H9 (cell line): ENCODE data around the gene TPPP2. TPM values are rescaled to one million over a fixed set of nuclear protein-coding genes. Genes with fewer than 3 reads are reported as not detected.
"Not testable (repeated sequence)": the region's sequence is repeated elsewhere in the genome, so short reads cannot be mapped to it uniquely, and the experiment has no call there.

Experiments
- DNase-seq: peaks from one replicate; pipeline ENCODE4 v3.0.0-alpha.2; 2017
- H2AFZ ChIP-seq: one replicate; pipeline ENCODE4 v1.6.1; 2013; ENCODE audit warnings: mild to moderate bottlenecking, low read length, control low read depth, moderate library complexity
- H2AK5ac ChIP-seq: 2 replicates; pipeline ENCODE4 v1.6.1; 2013; ENCODE audit warnings: low read length, control low read depth, mixed read lengths; ENCODE audit not compliant: insufficient read length
- H2BK120ac ChIP-seq: one replicate; pipeline ENCODE4 v1.6.1; 2013; ENCODE audit warnings: low read depth, mild to moderate bottlenecking, low read length, control low read depth, inconsistent platforms; ENCODE audit not compliant: poor library complexity, severe bottlenecking
- H2BK12ac ChIP-seq: 2 replicates; pipeline ENCODE4 v1.6.1; 2013; ENCODE audit warnings: low read length, control low read depth, mixed read lengths, low read depth; ENCODE audit not compliant: insufficient read length
- H2BK15ac ChIP-seq: 2 replicates; pipeline ENCODE4 v1.6.1; 2013; ENCODE audit warnings: low read depth, low read length, control low read depth
- H2BK20ac ChIP-seq: one replicate; pipeline ENCODE4 v1.6.1; 2013; ENCODE audit warnings: low read depth, mild to moderate bottlenecking, low read length, control low read depth, inconsistent platforms; ENCODE audit not compliant: poor library complexity, severe bottlenecking
- H2BK5ac ChIP-seq: 2 replicates; pipeline ENCODE4 v1.6.1; 2013; ENCODE audit warnings: low read length, control low read depth, mixed read lengths; ENCODE audit not compliant: insufficient read length
- H3K14ac ChIP-seq: 2 replicates; pipeline ENCODE4 v1.6.1; 2013; ENCODE audit warnings: low read length, control low read depth; ENCODE audit not compliant: insufficient read depth
- H3K18ac ChIP-seq: 2 replicates; pipeline ENCODE4 v1.6.1; 2013; ENCODE audit warnings: low read depth, mild to moderate bottlenecking, mixed read lengths, low read length, control low read depth; ENCODE audit not compliant: insufficient read length
- H3K23ac ChIP-seq: 2 replicates; pipeline ENCODE4 v1.6.1; 2013; ENCODE audit warnings: low read length, control low read depth, mixed read lengths, low read depth; ENCODE audit not compliant: insufficient read length
- H3K23me2 ChIP-seq: 2 replicates; pipeline ENCODE4 v1.6.1; 2013; ENCODE audit warnings: low read depth, mild to moderate bottlenecking, mixed read lengths, low read length, control low read depth; ENCODE audit not compliant: insufficient read length, poor library complexity, severe bottlenecking
- H3K27ac ChIP-seq: 2 replicates; pipeline ENCODE4 v1.5.1; 2013; ENCODE audit warnings: low read length, control low read depth, mixed read lengths, low read depth; ENCODE audit not compliant: insufficient read length
- H3K27me3 ChIP-seq: 2 replicates; pipeline ENCODE4 v1.6.1; 2013; ENCODE audit warnings: low read length, control low read depth, inconsistent platforms; ENCODE audit not compliant: insufficient read depth
- H3K4ac ChIP-seq: 2 replicates; pipeline ENCODE4 v1.6.1; 2013; ENCODE audit warnings: low read depth, mild to moderate bottlenecking, control low read depth, inconsistent platforms, low read length, moderate library complexity
- H3K4me1 ChIP-seq: 2 replicates; pipeline ENCODE4 v1.6.1; 2013; ENCODE audit warnings: low read length, control low read depth, inconsistent platforms; ENCODE audit not compliant: insufficient read depth
- H3K4me2 ChIP-seq: 2 replicates; pipeline ENCODE4 v1.6.1; 2013; ENCODE audit warnings: low read length, control low read depth, mixed read lengths; ENCODE audit not compliant: insufficient read length, insufficient read depth
- H3K56ac ChIP-seq: 2 replicates; pipeline ENCODE4 v1.6.1; 2013; ENCODE audit warnings: low read depth, mild to moderate bottlenecking, mixed read lengths, low read length, control low read depth; ENCODE audit not compliant: insufficient read length
- H3K79me1 ChIP-seq: 2 replicates; pipeline ENCODE4 v1.6.1; 2013; ENCODE audit warnings: low read depth, mild to moderate bottlenecking, moderate library complexity, low read length, control low read depth, inconsistent platforms; ENCODE audit not compliant: insufficient read depth, poor library complexity, severe bottlenecking
- H3K79me2 ChIP-seq: 2 replicates; pipeline ENCODE4 v1.6.1; 2013; ENCODE audit warnings: low read length, control low read depth, inconsistent platforms; ENCODE audit not compliant: insufficient read depth
- H3K9ac ChIP-seq: 2 replicates; pipeline ENCODE4 v1.6.1; 2013; ENCODE audit warnings: low read length, control low read depth, mixed read lengths; ENCODE audit not compliant: insufficient read length; ENCODE audit errors: extremely low read depth
- H3K9me3 ChIP-seq: one replicate; pipeline ENCODE4 v1.6.1; 2013; ENCODE audit warnings: low read depth, low read length, inconsistent platforms; ENCODE audit not compliant: control insufficient read depth
- H3T11ph ChIP-seq: one replicate; pipeline ENCODE4 v1.6.1; 2013; ENCODE audit warnings: mild to moderate bottlenecking, low read length, control low read depth, inconsistent platforms
- H4K20me1 ChIP-seq: one replicate; pipeline ENCODE4 v1.6.1; 2013; ENCODE audit not compliant: control insufficient read depth, insufficient read length, insufficient read depth
- H4K5ac ChIP-seq: 2 replicates; pipeline ENCODE4 v1.6.1; 2013; ENCODE audit warnings: low read depth, mild to moderate bottlenecking, mixed read lengths, low read length, control low read depth; ENCODE audit not compliant: insufficient read length
- H4K8ac ChIP-seq: replicated peaks from 2 replicates; pipeline ENCODE4 v1.6.1; 2013; ENCODE audit warnings: low read length, control low read depth, mixed read lengths, low read depth; ENCODE audit not compliant: insufficient read length
- H4K91ac ChIP-seq: 2 replicates; pipeline ENCODE4 v1.6.1; 2013; ENCODE audit warnings: low read depth, mild to moderate bottlenecking, moderate library complexity, mixed read lengths, low read length, control low read depth; ENCODE audit not compliant: insufficient read length
- H3K27ac Mint-ChIP-seq, 3 experiments: 2 replicates in 2 of 3; 3 replicates in 1 of 3; pipeline ENCODE4 v1.8.0; 2020 to 2021; ENCODE audit warnings: mixed read lengths in 3 of 3, mild to moderate bottlenecking in 1 of 3, moderate library complexity in 1 of 3
- H3K27me3 Mint-ChIP-seq: 2 replicates; pipeline ENCODE4 v1.8.0; 2021; ENCODE audit warnings: low read depth, mild to moderate bottlenecking, moderate library complexity, mixed read lengths
- H3K36me3 Mint-ChIP-seq, 3 experiments: 2 replicates in 2 of 3; 3 replicates in 1 of 3; pipeline ENCODE4 v1.8.0; 2020 to 2021; ENCODE audit warnings: low read depth in 3 of 3, mixed read lengths in 3 of 3; ENCODE audit not compliant: insufficient read depth in 1 of 3
- H3K4me1 Mint-ChIP-seq, 2 experiments: 2 replicates each; pipeline ENCODE4 v1.8.0; 2020; ENCODE audit warnings: mixed read lengths in 2 of 2
- H3K4me3 Mint-ChIP-seq, 2 experiments: 2 replicates in 1 of 2; 3 replicates in 1 of 2; pipeline ENCODE4 v1.8.0; 2020 to 2021; ENCODE audit warnings: mild to moderate bottlenecking in 2 of 2, mixed read lengths in 2 of 2, moderate library complexity in 1 of 2
- H3K9me3 Mint-ChIP-seq, 2 experiments: 2 replicates in 1 of 2; 3 replicates in 1 of 2; pipeline ENCODE4 v1.8.0; 2020; ENCODE audit warnings: mild to moderate bottlenecking in 2 of 2, mixed read lengths in 2 of 2, moderate library complexity in 1 of 2
- WGBS: extraction: QIAGEN DNeasy Blood & Tissue Kit; methylation state at CpG from one replicate; pipeline ENCODE4 v1.1.7; 2013; ENCODE audit warnings: missing lambda C conversion rate, low lambda C conversion rate, mixed read lengths; ENCODE audit not compliant: insufficient read length; ENCODE audit errors: extremely low coverage; 5-methylcytosine and 5-hydroxymethylcytosine counted together
- total RNA-seq: library from RNA; stranded (reverse); gene quantifications from 2 replicates; pipeline ENCODE4 v1.2.1, GENCODE V29; 2021
- TF ChIP-seq, protein P1 (sequence below): fragments of 200-600 bp; sonication (generic); conservative IDR thresholded peaks from 3 replicates; pipeline ENCODE4 v1.8.0; 2021; ENCODE audit warnings: antibody characterized with exemption, mild to moderate bottlenecking

Gene TPPP2
- total RNA-seq, 1 experiment from 2014 or later, result not detected

GRCh38 chr14:21040370-21040925 is 10.4 kb downstream of the TPPP2 start:
- Histone ChIP-seq H3K9me3 (no peaks in the 10 kb centered on the region), H3K79me1 (no peaks in the 10 kb centered on the region), H4K91ac (no peak overlapping the region), H2AK5ac (no peak overlapping the region), H3K9ac (no peak overlapping the region), H2BK120ac (no peak overlapping the region), H3K23me2 (no peaks in the 10 kb centered on the region), H2AFZ (no peak overlapping the region), H2BK20ac (no peak overlapping the region), H3K4me2 (no peak overlapping the region), H3K27me3 (no peaks in the 10 kb centered on the region), H3K56ac (no peak overlapping the region), H3T11ph (no peak overlapping the region), H2BK5ac (no peak overlapping the region), H3K4me1 (peaks cover 5% of the 10 kb centered on the region), H3K4ac (no peak overlapping the region), H3K27ac (no peak overlapping the region), H4K8ac (no peak overlapping the region), H3K18ac (no peak overlapping the region), H3K23ac (no peak overlapping the region), H4K20me1 (no peaks in the 10 kb centered on the region), H2BK15ac (no peak overlapping the region), H3K14ac (no peak overlapping the region), H4K5ac (no peak overlapping the region), H3K79me2 (no peaks in the 10 kb centered on the region), H2BK12ac (no peak overlapping the region)
- H3K27me3 Mint-ChIP-seq, result peaks cover 32% of the 10 kb centered on the region
- H3K27ac Mint-ChIP-seq, result no peak overlapping the region
- DNase-seq, result no peak
- WGBS, result no CpG with 5 or more reads among the region's 8 CpGs
- TF ChIP-seq, protein P1, sequence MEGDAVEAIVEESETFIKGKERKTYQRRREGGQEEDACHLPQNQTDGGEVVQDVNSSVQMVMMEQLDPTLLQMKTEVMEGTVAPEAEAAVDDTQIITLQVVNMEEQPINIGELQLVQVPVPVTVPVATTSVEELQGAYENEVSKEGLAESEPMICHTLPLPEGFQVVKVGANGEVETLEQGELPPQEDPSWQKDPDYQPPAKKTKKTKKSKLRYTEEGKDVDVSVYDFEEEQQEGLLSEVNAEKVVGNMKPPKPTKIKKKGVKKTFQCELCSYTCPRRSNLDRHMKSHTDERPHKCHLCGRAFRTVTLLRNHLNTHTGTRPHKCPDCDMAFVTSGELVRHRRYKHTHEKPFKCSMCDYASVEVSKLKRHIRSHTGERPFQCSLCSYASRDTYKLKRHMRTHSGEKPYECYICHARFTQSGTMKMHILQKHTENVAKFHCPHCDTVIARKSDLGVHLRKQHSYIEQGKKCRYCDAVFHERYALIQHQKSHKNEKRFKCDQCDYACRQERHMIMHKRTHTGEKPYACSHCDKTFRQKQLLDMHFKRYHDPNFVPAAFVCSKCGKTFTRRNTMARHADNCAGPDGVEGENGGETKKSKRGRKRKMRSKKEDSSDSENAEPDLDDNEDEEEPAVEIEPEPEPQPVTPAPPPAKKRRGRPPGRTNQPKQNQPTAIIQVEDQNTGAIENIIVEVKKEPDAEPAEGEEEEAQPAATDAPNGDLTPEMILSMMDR, result peak; percentile 7; the same call in 1 of the 3 replicates
- H3K9me3 Mint-ChIP-seq, result no peaks in the 10 kb centered on the region
- peaks cover 24 to 26% of the 10 kb centered on the region in 2 experiments for H3K4me1 Mint-ChIP-seq
- no peaks in the 10 kb centered on the region for H3K36me3 Mint-ChIP-seq
- H3K4me3 Mint-ChIP-seq, result peak overlapping the region in 1 of 2 experiments; percentile 4; a peak in 1 of 5 replicates

DNA sequence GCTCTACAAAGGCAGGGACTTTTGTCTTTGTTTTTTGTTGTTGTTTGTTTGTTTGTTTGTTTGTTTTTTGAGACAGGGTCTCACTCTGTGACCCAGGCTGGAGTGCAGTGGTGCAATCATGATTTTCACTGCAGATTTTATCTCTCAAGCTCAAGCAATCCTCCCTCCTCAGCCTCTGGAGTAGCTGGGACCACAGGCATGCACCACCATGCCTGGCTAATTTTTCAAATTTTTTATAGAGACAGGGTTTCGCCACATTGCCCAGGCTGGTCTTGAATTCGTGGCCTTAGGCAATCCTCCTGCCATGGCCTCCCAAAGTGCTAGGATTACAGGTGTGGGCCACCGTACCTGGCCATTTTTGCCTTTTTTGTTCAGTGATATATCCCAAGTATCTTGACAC is 10.9 kb downstream of the TPPP2 start:
- H2BK20ac ChIP-seq, H3K9ac ChIP-seq, H3K56ac ChIP-seq, H3K9me3 ChIP-seq, H3K27ac ChIP-seq, DNase-seq, H4K8ac ChIP-seq, H3K27me3 ChIP-seq, H2BK120ac ChIP-seq, H3T11ph ChIP-seq, H2AK5ac ChIP-seq, H3K79me2 ChIP-seq, H3K23me2 ChIP-seq, H3K18ac ChIP-seq, H3K14ac ChIP-seq, H3K4ac ChIP-seq, H3K79me1 ChIP-seq, H2BK15ac ChIP-seq, H4K5ac ChIP-seq, H4K20me1 ChIP-seq, H2AFZ ChIP-seq, H3K4me1 ChIP-seq, H3K36me3 Mint-ChIP-seq, H2BK5ac ChIP-seq, H4K91ac ChIP-seq, H3K9me3 Mint-ChIP-seq, H3K23ac ChIP-seq, H3K27ac Mint-ChIP-seq, H2BK12ac ChIP-seq, H3K4me2 ChIP-seq, H3K4me3 Mint-ChIP-seq: not testable (repeated sequence)
- Mint-ChIP-seq H3K4me1 (peaks cover 24 to 26% of the 10 kb centered on the region in 2 experiments), H3K27me3 (peaks cover 32% of the 10 kb centered on the region)
- no CpG with 5 or more reads among the region's 3 CpGs for WGBS
